Astrocyte (in vitro differentiated cells and primary cell): ENCODE results near the gene ETV4. TPM values are rescaled to one million over a fixed set of nuclear protein-coding genes. Genes with fewer than 3 reads are reported as not detected.

Source experiments
- DNase-seq: peaks from one replicate; pipeline ENCODE4 v3.0.0-alpha.2; 2010; ENCODE audit warnings: low read depth
- FAIRE-seq: peaks from 2 replicates; lab custom pipeline; 2011; peaks lifted over from hg19 to GRCh38; lab: Jason Lieb, UNC
- H2AFZ ChIP-seq: 2 replicates; pipeline ENCODE4 v1.6.0; 2012; ENCODE audit warnings: low read depth, low read length, inconsistent platforms
- H3K27ac ChIP-seq: 2 replicates; pipeline ENCODE4 v1.5.1; 2011; ENCODE audit warnings: low read depth, low read length, inconsistent platforms
- H3K27me3 ChIP-seq: 2 replicates; pipeline ENCODE4 v1.6.0; 2011; ENCODE audit warnings: low read length, inconsistent platforms; ENCODE audit not compliant: insufficient read depth
- H3K36me3 ChIP-seq: 2 replicates; pipeline ENCODE4 v1.5.1; 2011; ENCODE audit warnings: low read length, inconsistent platforms; ENCODE audit not compliant: insufficient read depth
- H3K4me1 ChIP-seq: 2 replicates; pipeline ENCODE4 v1.5.1; 2011; ENCODE audit warnings: low read length, inconsistent platforms; ENCODE audit not compliant: insufficient read depth
- H3K4me2 ChIP-seq: 2 replicates; pipeline ENCODE4 v1.6.0; 2012; ENCODE audit warnings: low read length, inconsistent platforms
- H3K4me3 ChIP-seq: 2 replicates; pipeline ENCODE4 v1.5.1; 2011; ENCODE audit warnings: low read depth, mild to moderate bottlenecking, low read length, inconsistent platforms; ENCODE audit not compliant: insufficient read depth
- H3K79me2 ChIP-seq: 2 replicates; pipeline ENCODE4 v1.6.0; 2012; ENCODE audit warnings: mild to moderate bottlenecking, low read length, inconsistent platforms; ENCODE audit not compliant: insufficient read depth
- H3K9ac ChIP-seq: 2 replicates; pipeline ENCODE4 v1.6.0; 2012; ENCODE audit warnings: mild to moderate bottlenecking, low read length, inconsistent platforms
- H3K9me3 ChIP-seq: 2 replicates; pipeline ENCODE4 v1.5.1; 2012; ENCODE audit warnings: low read depth, mild to moderate bottlenecking, low read length, inconsistent platforms; ENCODE audit not compliant: insufficient read depth
- H4K20me1 ChIP-seq: 2 replicates; pipeline ENCODE4 v1.6.0; 2012; ENCODE audit warnings: low read length, inconsistent platforms; ENCODE audit not compliant: insufficient read depth
- H3K27ac Mint-ChIP-seq: one replicate; pipeline ENCODE4 v1.8.0; 2021; ENCODE audit warnings: mild to moderate bottlenecking, mixed read lengths; ENCODE audit not compliant: unreplicated experiment
- H3K27me3 Mint-ChIP-seq: one replicate; pipeline ENCODE4 v1.8.0; 2021; ENCODE audit warnings: low read depth, mixed read lengths; ENCODE audit not compliant: unreplicated experiment
- H3K36me3 Mint-ChIP-seq: one replicate; pipeline ENCODE4 v1.8.0; 2021; ENCODE audit warnings: low read depth, mixed read lengths; ENCODE audit not compliant: unreplicated experiment
- H3K4me1 Mint-ChIP-seq: one replicate; pipeline ENCODE4 v1.8.0; 2021; ENCODE audit warnings: low read depth, mixed read lengths; ENCODE audit not compliant: unreplicated experiment
- H3K4me3 Mint-ChIP-seq: one replicate; pipeline ENCODE4 v1.8.0; 2021; ENCODE audit warnings: mild to moderate bottlenecking, moderate library complexity, mixed read lengths; ENCODE audit not compliant: unreplicated experiment
- H3K9me3 Mint-ChIP-seq: one replicate; pipeline ENCODE4 v1.8.0; 2021; ENCODE audit warnings: mild to moderate bottlenecking, mixed read lengths; ENCODE audit not compliant: unreplicated experiment
- CTCF ChIP-seq: IDR thresholded peaks from 2 replicates; pipeline ENCODE4 v1.5.1; 2011; ENCODE audit warnings: low read depth, mild to moderate bottlenecking, inconsistent platforms, low read length, moderate library complexity; ENCODE audit not compliant: insufficient read depth
- EZH2 ChIP-seq: IDR thresholded peaks from 2 replicates; pipeline ENCODE4 v1.6.1; 2012; ENCODE audit warnings: mild to moderate bottlenecking, low read length, inconsistent platforms; ENCODE audit not compliant: insufficient read depth
- total RNA-seq: library from RNA; stranded (reverse); gene quantifications from 2 replicates; pipeline ENCODE4 v1.2.1, GENCODE V29; 2021

ETV4 gene
- total RNA-seq, 1 donor from 2014 or later = 11.4 TPM

GRCh38 chr17:43577664-43578403 is 31.7 kb upstream of the ETV4 start:
- no peak for TF ChIP-seq EZH2
- no peak for TF ChIP-seq CTCF
- H3K4me2 ChIP-seq = peak overlapping the region; percentile 60
- H2AFZ ChIP-seq = no peak overlapping the region
- H3K4me3 ChIP-seq = no peak overlapping the region
- FAIRE-seq (no peak), DNase-seq (no peak)
- H3K79me2 ChIP-seq = no peaks in the 10 kb centered on the region
- no peaks in the 10 kb centered on the region for H4K20me1 ChIP-seq
- H3K27me3 ChIP-seq = no peaks in the 10 kb centered on the region
- Mint-ChIP-seq H3K27me3 (peaks cover 6% of the 10 kb centered on the region), H3K9me3 (no peaks in the 10 kb centered on the region), H3K4me1 (peaks cover 41% of the 10 kb centered on the region), H3K36me3 (no peaks in the 10 kb centered on the region), H3K4me3 (peak overlapping the region; percentile 5), H3K27ac (peak overlapping the region; percentile 55)
- peak overlapping the region; percentile 67 for H3K9ac ChIP-seq
- no peaks in the 10 kb centered on the region for H3K36me3 ChIP-seq
- peaks cover 38% of the 10 kb centered on the region for H3K4me1 ChIP-seq
- H3K27ac ChIP-seq = peak overlapping the region; percentile 76
- H3K9me3 ChIP-seq = no peaks in the 10 kb centered on the region

DNA sequence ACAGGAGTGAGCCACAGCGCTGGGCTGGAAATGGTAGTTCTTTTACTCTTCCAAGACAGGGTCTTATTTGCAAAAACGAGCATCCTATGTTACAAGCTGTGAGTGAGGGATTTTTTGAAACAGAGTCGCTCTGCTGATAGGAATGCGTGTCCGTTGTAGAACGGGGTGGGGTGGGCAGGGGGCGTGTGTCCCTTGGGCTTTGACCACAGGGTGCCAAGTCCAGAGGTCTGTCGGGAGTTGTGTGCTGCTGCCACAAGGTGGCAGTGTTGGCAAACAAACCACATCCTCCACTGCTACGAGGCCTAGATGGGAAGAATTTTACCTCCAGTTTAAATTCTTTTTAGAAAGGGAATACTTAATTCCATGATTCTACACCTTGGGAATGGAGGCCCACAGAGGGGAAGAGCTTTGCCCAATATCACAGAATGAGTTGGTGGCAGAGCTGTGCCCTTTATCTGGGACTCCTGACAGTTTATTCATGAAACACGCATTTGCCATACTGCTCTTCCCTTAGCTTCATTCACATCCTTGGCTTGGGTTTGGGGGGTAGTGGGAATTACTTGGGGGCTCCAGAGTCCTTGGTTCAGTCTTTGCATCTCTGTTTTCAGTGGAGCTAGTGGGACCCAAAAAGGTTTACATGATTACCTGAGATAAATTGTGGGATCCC is 30.6 kb upstream of the ETV4 start:
- H3K27ac ChIP-seq = no peak overlapping the region
- H3K4me2 ChIP-seq = no peak overlapping the region
- no peaks in the 10 kb centered on the region for H3K36me3 ChIP-seq
- FAIRE-seq (peak; percentile 67), DNase-seq (no peak)
- Mint-ChIP-seq H3K27ac (peak overlapping the region; percentile 34), H3K9me3 (no peaks in the 10 kb centered on the region), H3K4me3 (no peak overlapping the region), H3K27me3 (peaks cover 6% of the 10 kb centered on the region), H3K36me3 (no peaks in the 10 kb centered on the region), H3K4me1 (peaks cover 44% of the 10 kb centered on the region)
- H3K9ac ChIP-seq = no peak overlapping the region
- peaks cover 38% of the 10 kb centered on the region for H3K4me1 ChIP-seq
- H2AFZ ChIP-seq = no peak overlapping the region
- no peaks in the 10 kb centered on the region for H3K79me2 ChIP-seq
- no peaks in the 10 kb centered on the region for H3K27me3 ChIP-seq
- no peaks in the 10 kb centered on the region for H4K20me1 ChIP-seq
- TF ChIP-seq EZH2 (no peak), CTCF (peak; percentile 85)
- H3K9me3 ChIP-seq = no peaks in the 10 kb centered on the region
- no peak overlapping the region for H3K4me3 ChIP-seq
